Caco-2 (cell line): ENCODE data around the gene TBC1D21. TPM values are rescaled to one million over a fixed set of nuclear protein-coding genes. Genes with fewer than 3 reads are reported as not detected.
A peak's percentile ranks its signal among the peaks of the same experiment; 100 is the strongest.

ENCODE experiments used
- BruUV-seq: library from RNA; stranded (reverse); fragments of 400-500 nt; replicated peaks from 2 replicates; lab custom pipeline; 2021; lab: Mats Ljungman, UMichigan
- CTCF ChIA-PET: fragments of 300-600 bp; sonication (Branson Sonifier 250); formaldehyde crosslinking; loops from one replicate; lab custom pipeline; 2022; ENCODE audit warnings: antibody characterized with exemption; lab: Charles Lee
- POLR2A ChIA-PET: fragments of 300-600 bp; sonication (Branson Sonifier 250); formaldehyde crosslinking; loops from one replicate; lab custom pipeline; 2022; ENCODE audit warnings: antibody characterized with exemption; lab: Charles Lee
- DNase-seq, 2 experiments: peaks; one replicate each; pipeline versions ENCODE4 v3.0.0 to v3.0.0-alpha.2; 2020 to 2022
- H3K27me3 ChIP-seq: replicated peaks from 2 replicates; pipeline ENCODE4 v1.6.0; 2011; ENCODE audit warnings: low read length; ENCODE audit not compliant: control insufficient read depth, insufficient read depth
- H3K36me3 ChIP-seq: 2 replicates; pipeline ENCODE4 v1.5.1; 2011; ENCODE audit warnings: low read length; ENCODE audit not compliant: control insufficient read depth, insufficient read depth
- H3K4me1 ChIP-seq: fragments of 250-450 bp; sonication (Bioruptor Pico); 2 replicates; pipeline ENCODE4 v1.5.1; 2020; ENCODE audit warnings: mild to moderate bottlenecking
- H3K4me3 ChIP-seq: 2 replicates; pipeline ENCODE4 v1.5.1; 2011; ENCODE audit warnings: low read depth, mild to moderate bottlenecking, control low read depth, low read length
- H3K9me3 ChIP-seq: fragments of 250-450 bp; sonication (Bioruptor Pico); 2 replicates; pipeline ENCODE4 v1.5.1; 2020; ENCODE audit warnings: mild to moderate bottlenecking, moderate library complexity
- H3K27ac Mint-ChIP-seq: one replicate; pipeline ENCODE4 v1.8.0; 2022; ENCODE audit warnings: mixed read lengths; ENCODE audit not compliant: unreplicated experiment
- H3K27me3 Mint-ChIP-seq: one replicate; pipeline ENCODE4 v1.8.0; 2022; ENCODE audit warnings: mixed read lengths; ENCODE audit not compliant: insufficient read depth, unreplicated experiment
- H3K36me3 Mint-ChIP-seq: one replicate; pipeline ENCODE4 v1.8.0; 2022; ENCODE audit warnings: mild to moderate bottlenecking, mixed read lengths; ENCODE audit not compliant: insufficient read depth, unreplicated experiment
- H3K4me1 Mint-ChIP-seq: one replicate; pipeline ENCODE4 v1.8.0; 2022; ENCODE audit warnings: low read depth, mixed read lengths; ENCODE audit not compliant: unreplicated experiment
- H3K4me3 Mint-ChIP-seq: one replicate; pipeline ENCODE4 v1.8.0; 2022; ENCODE audit warnings: mild to moderate bottlenecking, moderate library complexity, mixed read lengths; ENCODE audit not compliant: unreplicated experiment
- H3K9me3 Mint-ChIP-seq: one replicate; pipeline ENCODE4 v1.8.0; 2022; ENCODE audit warnings: mixed read lengths; ENCODE audit not compliant: unreplicated experiment
- CTCF ChIP-seq, 2 experiments: fragments of 200-600 bp in 1 of 2; IDR thresholded peaks; 1 replicate in 1 of 2; 2 replicates in 1 of 2; pipeline versions ENCODE4 v1.5.1 to v1.8.0; 2011 to 2022; ENCODE audit warnings: antibody characterized with exemption in 1 of 2, control low read depth in 1 of 2, inconsistent platforms in 1 of 2, low read depth in 1 of 2, low read length in 1 of 2, mild to moderate bottlenecking in 1 of 2, moderate library complexity in 1 of 2; ENCODE audit not compliant: insufficient read depth in 1 of 2, severe bottlenecking in 1 of 2, unreplicated experiment in 1 of 2
- intact Hi-C: fragments of 100-400 bp; cut with micrococcal nuclease; formaldehyde crosslinking; loops from one replicate; pipeline ENCODE4 v1.10.0; 2022; ENCODE audit not compliant: unreplicated experiment
- total RNA-seq: library from RNA; stranded (reverse); gene quantifications from 2 replicates; pipeline ENCODE4 v1.2.3, GENCODE V29; 2022

Gene TBC1D21
- total RNA-seq, 1 experiment from 2014 or later, result not detected

DNA sequence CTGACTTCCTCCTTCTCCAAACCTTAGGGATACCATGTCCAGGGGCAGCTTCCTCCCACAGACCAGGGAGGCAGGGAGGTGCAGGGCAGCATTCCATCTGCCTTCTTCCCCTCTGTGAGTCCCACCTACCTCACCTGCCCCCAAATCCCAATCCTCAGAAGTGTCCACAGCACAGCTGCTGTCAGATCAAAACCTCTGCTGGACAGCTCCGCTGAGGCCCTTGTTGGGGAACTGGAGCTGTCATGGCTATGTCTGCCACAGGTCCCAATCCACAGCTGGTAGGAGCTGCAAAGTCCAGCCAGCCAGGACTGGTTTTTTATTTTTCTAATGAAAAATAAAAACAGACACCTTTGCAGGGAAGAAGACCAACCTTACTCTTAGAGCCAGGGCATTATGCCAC lies 40.7 kb upstream of the TBC1D21 start:
- no peak overlapping the region for H3K4me3 Mint-ChIP-seq
- no peaks in the 10 kb centered on the region for H3K36me3 ChIP-seq
- no TSS peak for BruUV-seq
- H3K27me3 ChIP-seq, result no peaks in the 10 kb centered on the region; the same call in 1 of the 2 replicates
- peaks cover 38% of the 10 kb centered on the region for H3K27me3 Mint-ChIP-seq
- no peak overlapping the region for H3K4me3 ChIP-seq
- no peaks in the 10 kb centered on the region for H3K4me1 ChIP-seq
- H3K4me1 Mint-ChIP-seq, result no peaks in the 10 kb centered on the region
- ChIA-PET POLR2A (no interaction called here), CTCF (no interaction called here)
- no peaks in the 10 kb centered on the region for H3K9me3 Mint-ChIP-seq
- no peaks in the 10 kb centered on the region for H3K9me3 ChIP-seq
- no peak overlapping the region for H3K27ac Mint-ChIP-seq
- no peaks in the 10 kb centered on the region for H3K36me3 Mint-ChIP-seq
- TF ChIP-seq CTCF (IDR thresholded peaks at IDR 0.05; ENCODE audit: insufficient read depth in 1 of 2, low read depth in 1 of 2, low read length in 1 of 2, severe bottlenecking in 1 of 2, unreplicated experiment in 1 of 2), result no peak
- intact Hi-C loops, result no loop called here
- peak in 1 of 2 experiments; percentile 5 for DNase-seq

DNA sequence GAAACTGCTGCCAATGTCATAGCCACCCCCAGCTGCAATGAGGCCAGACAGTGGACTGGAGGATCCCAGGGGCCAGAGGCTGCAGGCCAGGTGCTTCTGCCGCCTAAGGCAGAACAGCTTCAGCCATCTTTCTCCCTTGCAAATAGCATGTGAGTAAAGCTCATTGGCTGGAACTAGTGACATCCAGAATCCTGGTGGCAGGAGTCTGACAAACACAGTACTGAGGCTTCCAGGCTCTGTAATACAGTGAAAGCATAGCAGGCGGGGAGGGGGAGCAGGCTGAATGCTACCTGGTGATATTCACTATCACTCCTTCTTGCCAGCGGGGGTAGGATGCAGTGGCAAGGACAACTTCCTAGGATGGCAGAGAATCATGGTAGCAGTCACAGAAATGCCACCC lies 36.5 kb upstream of the TBC1D21 start:
- no peak overlapping the region for H3K27ac Mint-ChIP-seq
- H3K36me3 ChIP-seq, result no peaks in the 10 kb centered on the region
- no peak overlapping the region for H3K4me3 ChIP-seq
- H3K4me1 Mint-ChIP-seq, result no peaks in the 10 kb centered on the region
- intact Hi-C loops, result no loop called here
- no peaks in the 10 kb centered on the region for H3K4me1 ChIP-seq
- DNase-seq, result no peak
- no peak overlapping the region for H3K4me3 Mint-ChIP-seq
- CTCF ChIA-PET, result interaction anchor here (0.6 kb wide), 1 partner anchor 216 kb away, joined by 7 read pairs; no protein-coding TSS in a partner anchor
- no peaks in the 10 kb centered on the region for H3K36me3 Mint-ChIP-seq
- no TSS peak for BruUV-seq
- no peaks in the 10 kb centered on the region for H3K9me3 ChIP-seq
- no peaks in the 10 kb centered on the region; the same call in 1 of the 2 replicates for H3K27me3 ChIP-seq
- no peaks in the 10 kb centered on the region for H3K9me3 Mint-ChIP-seq
- H3K27me3 Mint-ChIP-seq, result peaks cover 47% of the 10 kb centered on the region
- no peak for TF ChIP-seq CTCF (IDR thresholded peaks at IDR 0.05; ENCODE audit: insufficient read depth in 1 of 2, low read depth in 1 of 2, low read length in 1 of 2, severe bottlenecking in 1 of 2, unreplicated experiment in 1 of 2)
- POLR2A ChIA-PET, result no interaction called here

GRCh38 chr15:73838831-73839426 lies 34.4 kb upstream of the TBC1D21 start:
- no peaks in the 10 kb centered on the region for H3K9me3 Mint-ChIP-seq
- DNase-seq, result no peak
- H3K4me3 Mint-ChIP-seq, result no peak overlapping the region
- no peak for TF ChIP-seq CTCF (IDR thresholded peaks at IDR 0.05; ENCODE audit: insufficient read depth in 1 of 2, low read depth in 1 of 2, low read length in 1 of 2, severe bottlenecking in 1 of 2, unreplicated experiment in 1 of 2)
- ChIA-PET POLR2A (no interaction called here), CTCF (no interaction called here)
- H3K4me1 ChIP-seq, result no peaks in the 10 kb centered on the region
- peaks cover 2% of the 10 kb centered on the region; the same call in 1 of the 2 replicates for H3K27me3 ChIP-seq
- H3K27ac Mint-ChIP-seq, result no peak overlapping the region
- no TSS peak for BruUV-seq
- no peaks in the 10 kb centered on the region for H3K9me3 ChIP-seq
- no peaks in the 10 kb centered on the region for H3K4me1 Mint-ChIP-seq
- no peak overlapping the region for H3K4me3 ChIP-seq
- H3K36me3 Mint-ChIP-seq, result no peaks in the 10 kb centered on the region
- H3K27me3 Mint-ChIP-seq, result peaks cover 41% of the 10 kb centered on the region
- H3K36me3 ChIP-seq, result no peaks in the 10 kb centered on the region
- intact Hi-C loops, result no loop called here
